Measurements from ENCODE around the gene HOXA5.

HOXA5 gene

DNA sequence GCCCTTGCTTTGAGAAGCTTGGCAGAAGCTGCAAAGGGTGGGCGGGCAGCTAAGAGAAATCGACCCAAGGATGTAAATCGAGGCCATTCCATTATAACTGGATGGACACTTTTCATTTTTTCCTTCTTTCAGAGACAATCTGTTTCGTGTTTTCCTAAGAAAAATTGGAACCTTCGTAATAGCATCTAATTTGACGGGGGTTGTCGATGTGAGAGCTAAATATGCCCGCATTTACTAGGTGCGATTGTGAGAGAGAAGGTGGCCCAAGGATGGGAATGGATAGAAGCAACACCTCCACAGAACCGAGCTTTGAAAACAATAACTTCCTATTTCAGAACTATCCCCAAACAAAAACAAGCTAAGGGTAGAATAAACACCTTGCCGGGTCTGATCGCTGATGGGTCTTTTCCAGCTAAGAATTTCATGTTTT, 12.1 kb downstream of the HOXA5 start:
- DNase-seq: peak in 1 of 2 experiments; percentile 51

- DNase-seq: peak; percentile 70 to 75
Measured at GRCh38 chr7:27130540-27131389, 12.7 kb downstream of the HOXA5 start, which contains the start of gene HOXA4. Gene HOXA4 (minus strand): TSS chr7:27130757. CDS start chr7:27130733, 24 bp downstream.

DNA sequence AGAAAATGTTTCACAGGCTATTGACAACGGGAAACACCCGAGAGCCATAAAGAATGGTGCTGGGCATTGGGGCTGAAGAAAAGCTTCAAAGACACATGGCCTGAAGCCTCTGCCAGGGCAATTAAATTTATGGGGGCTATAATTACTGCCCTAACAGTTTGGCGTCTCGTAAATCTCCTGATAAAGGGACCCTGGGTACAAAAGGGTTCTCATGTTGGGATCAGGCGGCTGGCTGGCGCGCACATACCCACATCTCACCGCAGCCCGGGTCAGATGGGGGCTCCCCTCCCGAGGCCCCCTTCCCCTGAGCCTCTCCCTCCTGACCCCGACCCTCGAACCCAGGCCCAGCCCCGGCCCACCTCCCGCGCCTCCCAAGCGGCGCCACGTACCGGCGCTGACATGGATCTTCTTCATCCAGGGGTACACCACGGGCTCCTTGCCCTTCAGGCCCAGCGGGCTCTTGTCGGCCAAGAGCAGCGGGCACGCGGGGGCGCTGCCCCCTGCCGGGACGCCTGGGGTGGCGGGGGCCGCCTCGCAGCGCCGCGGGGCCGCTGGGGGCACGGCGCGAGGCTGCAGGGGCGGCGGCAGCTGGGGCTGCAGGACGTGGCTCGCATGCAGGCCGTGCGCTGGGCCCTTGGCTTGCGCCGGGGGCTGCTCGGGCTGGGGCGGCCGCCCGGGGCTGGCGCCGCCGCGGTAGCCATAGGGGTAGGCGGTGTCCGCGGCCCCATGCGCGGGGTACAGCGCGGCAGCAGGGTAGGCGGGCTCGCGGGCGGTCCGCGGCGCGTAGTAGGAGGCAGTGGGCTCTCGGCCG, 13.5 kb downstream of the HOXA5 start:
- no peak for DNase-seq

- DNase-seq: no peak
Measured at GRCh38 chr7:27128776-27129728, 14.4 kb downstream of the HOXA5 start.

- DNase-seq: no peak
Measured at GRCh38 chr7:27128034-27128433, 15.4 kb downstream of the HOXA5 start.

DNA sequence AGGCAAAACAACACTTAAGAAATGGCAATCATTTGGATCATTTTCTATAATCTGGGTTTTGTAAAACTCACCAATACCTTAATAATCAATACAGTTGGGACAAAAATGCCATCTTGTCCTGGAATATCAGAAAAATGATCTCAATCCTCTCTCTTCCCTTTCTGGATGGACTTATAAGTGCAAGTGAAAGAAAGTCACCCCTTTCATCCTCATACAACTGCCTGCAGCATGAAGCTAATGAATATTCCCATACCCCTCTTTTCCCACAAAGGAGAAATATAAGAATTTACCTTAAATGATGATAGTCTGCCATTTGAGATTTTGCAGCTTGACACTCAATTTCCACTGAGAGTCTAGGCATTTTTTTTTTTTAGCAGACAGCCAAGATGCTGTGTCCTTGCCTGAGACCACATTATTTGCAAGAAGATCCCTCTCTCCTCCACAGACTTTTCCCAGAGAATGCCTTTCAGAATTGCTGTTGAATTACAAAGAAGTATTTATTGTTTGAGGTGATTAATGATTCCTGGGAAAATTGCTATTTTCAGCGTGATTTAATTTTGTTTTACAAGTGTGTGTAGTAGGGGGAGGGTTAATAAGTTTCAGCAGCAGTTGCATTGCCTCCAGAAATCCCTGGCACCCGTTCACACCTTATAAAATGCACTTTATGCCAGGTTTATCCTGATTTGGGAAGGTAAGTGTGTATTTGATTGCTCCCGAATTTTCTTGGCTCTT, 16.7 kb downstream of the HOXA5 start:
- no peak for DNase-seq

DNA sequence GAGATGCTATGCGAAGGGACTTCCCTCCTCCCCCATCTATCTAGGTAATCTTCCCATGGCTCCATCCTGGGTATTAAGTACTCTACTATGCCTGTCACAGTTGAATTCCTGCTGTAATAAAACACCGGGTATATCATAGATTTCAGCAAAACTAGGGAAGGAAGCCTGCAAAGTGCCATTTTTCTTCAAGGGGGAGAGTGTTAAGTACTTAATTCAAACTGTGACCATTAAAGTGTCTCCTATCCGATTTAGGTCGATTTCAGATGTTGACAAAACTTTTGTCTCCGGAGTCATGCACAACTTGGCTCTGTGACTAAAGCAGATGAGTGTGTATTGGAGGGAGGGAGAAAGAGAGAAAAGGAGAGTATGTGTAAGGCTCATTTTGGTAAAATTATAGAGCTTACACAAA, 17.5 kb downstream of the HOXA5 start:
- DNase-seq: no peak

- no peak for DNase-seq
Measured at GRCh38 chr7:27124902-27125689, 18.4 kb downstream of the HOXA5 start.

DNA sequence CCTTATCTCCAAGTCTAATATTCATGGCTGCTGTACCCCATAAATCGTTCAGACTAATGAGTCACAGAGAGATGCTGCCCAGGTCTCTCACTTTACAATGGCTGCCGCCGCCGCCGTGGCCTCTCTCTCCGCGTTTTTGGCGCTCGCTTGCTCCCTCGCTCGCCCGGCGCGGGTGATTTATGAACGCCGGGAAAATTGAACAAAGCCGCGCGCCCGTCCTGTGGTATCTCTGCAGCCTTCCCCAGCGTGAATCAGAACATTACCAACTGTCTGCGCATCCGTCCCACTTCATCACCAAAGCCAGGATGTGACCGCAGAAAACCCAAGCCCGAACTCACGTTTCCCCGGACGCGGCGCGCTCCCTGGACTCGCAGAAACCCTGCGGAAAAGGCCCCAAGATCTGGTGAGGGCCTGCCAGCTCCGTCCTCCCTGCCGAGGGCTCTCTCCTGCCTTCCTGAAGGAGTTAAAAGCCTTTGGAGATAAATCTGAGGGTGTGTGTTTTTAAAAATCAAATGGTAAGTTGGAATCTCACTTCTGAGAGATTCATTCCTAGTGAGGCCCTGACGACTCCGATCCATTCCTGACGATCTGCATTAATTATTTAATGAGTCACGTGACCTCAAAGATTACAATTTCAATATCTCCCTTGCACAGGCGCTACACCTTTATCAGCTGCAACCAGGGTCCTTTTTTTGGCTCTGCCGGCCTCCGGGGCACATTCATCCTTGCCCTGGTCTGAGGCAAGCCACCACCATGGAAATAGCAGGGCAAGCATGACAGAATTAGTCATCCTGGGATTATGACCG, 19.2 kb downstream of the HOXA5 start:
- DNase-seq: no peak

DNA sequence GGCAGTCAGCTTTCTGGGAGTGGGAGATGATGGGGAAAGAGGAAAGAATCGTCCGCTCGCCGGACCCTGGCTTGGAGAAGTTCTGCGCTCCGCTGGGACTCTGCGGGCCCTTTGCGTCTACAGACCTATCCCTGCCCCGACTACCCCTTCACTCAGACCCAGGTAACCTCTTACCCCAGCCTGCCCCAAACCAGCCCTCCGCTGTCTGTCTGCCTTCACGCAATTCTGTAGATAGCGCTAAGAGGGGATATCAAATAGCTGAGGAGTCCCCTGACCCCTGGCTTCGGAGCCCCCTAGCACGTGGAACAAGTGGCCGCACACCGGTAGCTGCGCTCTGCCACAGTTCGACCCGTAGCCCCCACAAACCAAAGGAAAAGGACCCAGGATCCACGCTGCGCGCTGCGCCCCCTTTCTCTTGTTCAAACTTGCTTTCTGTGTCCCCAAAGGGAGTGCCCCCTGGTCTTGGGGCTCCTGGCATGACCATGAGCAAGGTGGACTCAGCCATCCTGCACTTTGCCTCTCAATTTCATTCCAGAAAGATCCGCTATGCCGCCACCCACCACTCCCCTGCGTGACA, 19.9 kb downstream of the HOXA5 start:
- no peak for DNase-seq

DNA sequence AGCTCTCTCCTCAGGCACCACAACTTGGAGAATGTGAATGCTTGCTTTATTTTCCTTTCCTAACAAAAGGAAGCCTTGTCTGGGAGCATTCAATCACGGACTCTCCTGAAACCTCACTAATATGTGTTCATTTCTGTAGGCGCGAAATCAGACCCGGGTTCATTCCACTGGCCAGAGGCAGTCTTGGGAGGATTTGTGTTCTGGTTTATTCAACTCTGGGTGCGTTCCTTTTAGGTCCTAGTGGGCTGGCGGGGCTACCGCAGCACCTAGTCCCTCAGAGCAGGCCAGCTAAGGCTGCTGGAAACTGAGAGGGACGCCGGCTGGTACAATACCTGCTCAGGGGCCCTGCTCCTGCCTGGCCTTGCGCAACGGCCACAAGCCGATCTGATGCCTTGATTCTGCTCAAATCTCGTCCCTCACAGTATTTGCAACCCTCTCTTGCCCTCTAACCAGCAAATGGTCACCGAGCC, 20.4 kb downstream of the HOXA5 start:
- DNase-seq: no peak

GRCh38 chr7:27122077-27122910, 21.2 kb downstream of the HOXA5 start:
- DNase-seq: no peak

- DNase-seq: no peak
Measured at GRCh38 chr7:27121684-27122076, 21.8 kb downstream of the HOXA5 start.

- DNase-seq: no peak
Measured at GRCh38 chr7:27119412-27119911, 24.0 kb downstream of the HOXA5 start.

DNA sequence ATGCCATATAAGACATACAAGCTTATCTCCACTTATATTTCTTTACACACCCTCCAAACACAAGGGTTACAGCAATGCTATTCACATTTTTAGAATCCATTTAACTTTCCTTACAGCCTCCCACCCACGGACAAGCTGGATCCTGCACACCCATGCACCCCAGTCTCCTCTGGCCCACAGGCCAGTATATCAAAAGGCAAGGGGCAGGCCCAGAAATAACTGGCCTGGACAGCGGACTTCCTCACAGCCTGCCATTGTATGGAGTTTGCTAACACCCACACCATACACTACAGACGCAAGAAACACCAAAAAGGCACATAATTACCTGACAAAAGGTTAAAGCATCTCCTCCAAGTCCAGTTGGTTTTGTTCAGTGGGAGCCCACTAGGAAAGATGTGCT, 24.9 kb downstream of the HOXA5 start:
- DNase-seq: no peak

DNA sequence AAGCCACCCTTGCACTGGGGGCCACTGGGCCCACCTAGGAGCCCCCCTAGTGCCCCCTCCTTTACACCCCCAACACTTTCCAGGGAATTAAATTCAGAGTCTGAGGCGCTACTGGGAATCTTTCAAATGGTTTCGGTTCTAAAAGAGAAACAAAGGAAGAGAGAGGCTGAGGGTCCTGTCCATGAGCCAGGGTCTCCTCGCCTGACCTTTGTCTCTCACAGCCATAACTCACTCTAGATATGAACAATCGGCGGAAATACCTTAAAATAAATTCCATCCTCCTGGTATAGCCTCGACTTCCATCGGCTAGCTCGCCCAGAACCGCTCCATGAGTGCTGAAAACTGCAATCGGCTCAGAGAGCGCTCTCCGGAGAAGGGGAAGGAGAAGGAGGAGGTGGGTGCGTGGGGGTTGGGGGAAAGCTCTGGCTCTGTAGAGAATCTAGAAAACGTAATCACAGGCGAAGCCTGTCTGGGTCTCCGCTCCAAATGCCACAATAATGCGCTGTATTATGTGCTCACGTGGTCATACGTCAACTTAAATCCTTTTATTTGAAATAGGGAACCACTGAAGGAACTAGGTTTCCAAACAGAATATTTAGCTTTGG, 25.5 kb downstream of the HOXA5 start:
- no peak for DNase-seq

GRCh38 chr7:27116962-27117886, 26.3 kb downstream of the HOXA5 start:
- no peak for DNase-seq

All from NCI-H187 (cell line).